Uterus (tissue), 4 donors: ENCODE data around the gene NUDT1. TPM values are rescaled to one million over a fixed set of nuclear protein-coding genes. Genes with fewer than 3 reads are reported as not detected.

Experiments used
- DNase-seq, 2 donors: peaks; one replicate each; pipeline ENCODE4 v3.0.0-alpha.2; 2019 to 2020
- H3K27ac ChIP-seq, 2 donors: fragments of 200-600 bp; sonication (generic); 1 replicate in 1 of 2; 2 replicates in 1 of 2; pipeline ENCODE4 v1.5.1; 2016 to 2018
- H3K27me3 ChIP-seq, 2 donors: fragments of 200-600 bp; sonication (generic); one replicate each; pipeline ENCODE4 v1.5.1; 2018 to 2019; ENCODE audit warnings: control low read depth in 1 of 2
- H3K36me3 ChIP-seq, 2 donors: fragments of 200-600 bp; sonication (generic); one replicate each; pipeline ENCODE4 v1.5.1; 2019; ENCODE audit warnings: control low read depth in 1 of 2
- H3K4me1 ChIP-seq, 2 donors: fragments of 200-600 bp; sonication (generic); one replicate each; pipeline ENCODE4 v1.5.1; 2018 to 2019; ENCODE audit warnings: control low read depth in 1 of 2
- H3K4me3 ChIP-seq, 2 donors: fragments of 200-600 bp; sonication (generic); 1 replicate in 1 of 2; 2 replicates in 1 of 2; pipeline ENCODE4 v1.5.1; 2018 to 2019; ENCODE audit warnings: mild to moderate bottlenecking in 1 of 2
- H3K9me3 ChIP-seq, 2 donors: fragments of 200-600 bp; sonication (generic); one replicate each; pipeline ENCODE4 v1.5.1; 2019; ENCODE audit warnings: control low read depth in 1 of 2
- POLR2A ChIP-seq, 2 donors: fragments of 450-650 bp; IDR thresholded peaks; one replicate each; pipeline ENCODE4 v1.6.1; 2016; ENCODE audit warnings: antibody characterized with exemption in 2 of 2, mild to moderate bottlenecking in 1 of 2, moderate library complexity in 1 of 2
- intact Hi-C: fragments of 100-400 bp; cut with DNase I; formaldehyde crosslinking; loops from one replicate; pipeline ENCODE4 v1.15.1; 2023; ENCODE audit warnings: low total_unique reads
- total RNA-seq, 4 donors: library from RNA; depleted of rRNA in 3 of 4; stranded (reverse); fragments of >200 nt in 3 of 4; gene quantifications; one replicate each; pipeline versions ENCODE4 v1.1.0 to v1.2.4, GENCODE V29; 2014 to 2023
- TF ChIP-seq, protein P1 (sequence below), 4 experiments: fragments of 200-600 bp in 2 of 4; fragments of 450-650 bp in 2 of 4; sonication (generic) in 2 of 4; IDR thresholded peaks; one replicate each; pipeline ENCODE4 v1.5.1; 2016 to 2019; ENCODE audit warnings: antibody characterized with exemption in 4 of 4, mild to moderate bottlenecking in 2 of 4, moderate library complexity in 1 of 4
- donor health status: DM: yes; HTN: yes; CAD: no.

NUDT1 gene
- total RNA-seq, 4 donors from 2014 or later = 2.4 to 13.1 (median 7.6) TPM; not detected in 1

DNA sequence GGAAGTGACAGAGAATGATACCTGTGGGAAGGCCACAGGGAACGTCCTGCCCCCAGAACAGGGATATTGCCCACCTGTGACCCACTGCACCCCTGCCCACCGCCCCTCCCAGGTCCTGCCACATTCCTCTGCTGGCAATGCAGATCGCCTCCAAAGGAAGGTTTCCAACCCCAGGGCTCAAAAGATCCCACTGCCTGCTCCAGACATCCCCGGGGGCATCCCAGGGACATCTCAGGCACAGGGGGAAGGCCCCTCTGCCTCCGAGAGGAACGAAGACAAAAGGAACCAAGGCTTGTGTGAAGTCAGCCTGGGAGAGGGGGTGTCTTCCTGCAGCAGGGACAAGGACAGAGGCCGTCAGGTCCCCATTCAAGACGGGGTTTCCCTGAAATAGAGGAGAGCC, 28.5 kb downstream of the NUDT1 start:
- H3K36me3 ChIP-seq = no peaks in the 10 kb centered on the region
- intact Hi-C loops = no loop called here
- DNase-seq = no peak
- H3K4me1 ChIP-seq = no peaks in the 10 kb centered on the region
- H3K4me3 ChIP-seq = no peak overlapping the region
- TF ChIP-seq, protein P1, sequence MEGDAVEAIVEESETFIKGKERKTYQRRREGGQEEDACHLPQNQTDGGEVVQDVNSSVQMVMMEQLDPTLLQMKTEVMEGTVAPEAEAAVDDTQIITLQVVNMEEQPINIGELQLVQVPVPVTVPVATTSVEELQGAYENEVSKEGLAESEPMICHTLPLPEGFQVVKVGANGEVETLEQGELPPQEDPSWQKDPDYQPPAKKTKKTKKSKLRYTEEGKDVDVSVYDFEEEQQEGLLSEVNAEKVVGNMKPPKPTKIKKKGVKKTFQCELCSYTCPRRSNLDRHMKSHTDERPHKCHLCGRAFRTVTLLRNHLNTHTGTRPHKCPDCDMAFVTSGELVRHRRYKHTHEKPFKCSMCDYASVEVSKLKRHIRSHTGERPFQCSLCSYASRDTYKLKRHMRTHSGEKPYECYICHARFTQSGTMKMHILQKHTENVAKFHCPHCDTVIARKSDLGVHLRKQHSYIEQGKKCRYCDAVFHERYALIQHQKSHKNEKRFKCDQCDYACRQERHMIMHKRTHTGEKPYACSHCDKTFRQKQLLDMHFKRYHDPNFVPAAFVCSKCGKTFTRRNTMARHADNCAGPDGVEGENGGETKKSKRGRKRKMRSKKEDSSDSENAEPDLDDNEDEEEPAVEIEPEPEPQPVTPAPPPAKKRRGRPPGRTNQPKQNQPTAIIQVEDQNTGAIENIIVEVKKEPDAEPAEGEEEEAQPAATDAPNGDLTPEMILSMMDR (IDR thresholded peaks at IDR 0.05) = no peak
- no peak for TF ChIP-seq POLR2A (IDR thresholded peaks at IDR 0.05)
- H3K27ac ChIP-seq = no peak overlapping the region
- H3K27me3 ChIP-seq = no peaks in the 10 kb centered on the region
- H3K9me3 ChIP-seq = no peaks in the 10 kb centered on the region

DNA sequence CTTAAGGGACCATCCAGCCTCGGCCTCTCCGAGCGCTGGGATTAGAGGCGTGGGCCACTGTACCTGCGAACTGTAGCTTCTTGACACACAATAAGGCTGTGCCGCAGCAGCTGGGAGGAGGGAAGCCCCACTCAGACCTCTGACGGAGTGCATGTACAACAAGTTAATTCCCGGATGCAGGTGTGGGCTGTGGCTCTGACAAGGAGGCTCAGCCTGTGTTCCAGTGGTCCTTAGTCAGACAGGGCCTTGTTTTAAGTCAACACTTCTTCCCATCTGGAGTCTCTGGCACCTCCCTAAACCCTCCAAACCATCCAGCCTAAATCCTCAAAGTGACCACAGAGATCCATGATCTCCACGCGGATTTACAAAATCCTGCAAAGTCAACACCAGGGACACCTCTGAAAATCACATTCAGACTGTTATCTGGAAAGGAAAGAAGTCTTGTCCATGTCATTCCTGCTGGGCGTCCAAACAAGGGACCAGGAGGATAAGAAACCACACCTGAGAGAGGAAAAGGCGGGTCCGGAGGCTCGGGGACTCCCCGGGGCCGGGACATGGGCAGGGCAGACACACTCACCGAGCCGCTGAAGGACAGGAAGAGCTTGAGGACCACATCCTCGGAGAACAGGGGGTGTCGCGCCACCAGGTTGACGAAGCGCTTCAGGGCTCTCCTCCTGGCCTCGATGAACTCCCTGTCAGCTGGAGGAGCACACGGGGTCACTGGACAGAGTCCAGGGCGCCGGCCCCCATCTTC, 29.4 kb downstream of the NUDT1 start:
- no peak for DNase-seq
- intact Hi-C loops = no loop called here
- H3K36me3 ChIP-seq = no peaks in the 10 kb centered on the region

DNA sequence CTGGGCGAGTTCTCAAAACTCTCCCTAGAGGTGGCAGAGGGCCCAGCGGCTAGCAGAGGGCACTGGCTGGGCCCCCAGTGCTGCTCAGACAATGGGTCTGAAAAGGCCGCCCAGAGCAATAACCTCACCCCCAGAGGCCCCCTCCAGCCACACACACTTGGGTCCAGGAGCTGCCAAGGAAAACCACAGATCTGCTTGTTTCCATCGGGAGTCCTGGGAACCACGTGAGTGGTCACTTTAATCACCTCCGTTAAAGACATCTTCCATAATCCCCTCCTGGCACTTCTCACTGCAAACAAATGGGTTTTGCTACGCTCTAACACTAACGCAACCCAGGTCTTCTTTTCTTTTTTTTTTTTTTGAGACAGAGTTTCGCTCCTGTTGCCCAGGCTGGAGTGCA, 30.0 kb downstream of the NUDT1 start:
- Histone ChIP-seq H3K27ac (no peak overlapping the region), H3K27me3 (no peaks in the 10 kb centered on the region), H3K4me1 (no peaks in the 10 kb centered on the region), H3K9me3 (no peaks in the 10 kb centered on the region), H3K4me3 (no peak overlapping the region), H3K36me3 (no peaks in the 10 kb centered on the region)
- intact Hi-C loops = no loop called here
- TF ChIP-seq, protein P1 (IDR thresholded peaks at IDR 0.05) = no peak
- no peak for DNase-seq

More for the DNA sequence above, 29.4 kb downstream of the NUDT1 start:
- no peak overlapping the region for H3K27ac ChIP-seq
- H3K9me3 ChIP-seq = no peaks in the 10 kb centered on the region
- TF ChIP-seq POLR2A (IDR thresholded peaks at IDR 0.05) = no peak
- TF ChIP-seq, protein P1 (IDR thresholded peaks at IDR 0.05) = no peak
- H3K27me3 ChIP-seq = no peaks in the 10 kb centered on the region
- H3K4me1 ChIP-seq = no peaks in the 10 kb centered on the region
- H3K4me3 ChIP-seq = no peak overlapping the region

DNA sequence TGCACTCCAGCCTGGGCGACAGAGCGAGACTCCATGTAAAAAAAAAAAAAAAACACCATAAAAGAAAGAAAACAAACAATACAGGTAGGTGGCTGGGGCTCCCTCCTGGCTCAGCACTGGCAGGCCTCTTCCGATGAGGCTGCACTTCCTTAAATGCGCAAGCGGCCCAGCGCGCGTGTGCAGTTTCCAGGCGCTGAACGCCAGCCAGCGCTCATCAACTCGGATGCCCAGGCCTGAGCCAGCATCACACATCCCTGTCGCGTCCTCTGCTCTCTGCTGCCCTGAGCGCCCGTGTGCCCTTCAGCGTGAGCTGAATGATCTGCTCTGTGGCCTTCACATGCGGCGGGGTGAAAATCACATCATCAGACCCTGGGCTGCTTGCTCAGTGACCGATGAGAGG, 31.8 kb downstream of the NUDT1 start:
- H3K27me3 ChIP-seq = no peaks in the 10 kb centered on the region
- no peaks in the 10 kb centered on the region for H3K4me1 ChIP-seq
- DNase-seq = no peak
- intact Hi-C loops = no loop called here
- no peak for TF ChIP-seq POLR2A (IDR thresholded peaks at IDR 0.05)
- TF ChIP-seq, protein P1 (IDR thresholded peaks at IDR 0.05) = no peak
- H3K4me3 ChIP-seq = no peak overlapping the region
- H3K9me3 ChIP-seq = no peaks in the 10 kb centered on the region
- no peaks in the 10 kb centered on the region for H3K36me3 ChIP-seq
- no peak overlapping the region for H3K27ac ChIP-seq

DNA sequence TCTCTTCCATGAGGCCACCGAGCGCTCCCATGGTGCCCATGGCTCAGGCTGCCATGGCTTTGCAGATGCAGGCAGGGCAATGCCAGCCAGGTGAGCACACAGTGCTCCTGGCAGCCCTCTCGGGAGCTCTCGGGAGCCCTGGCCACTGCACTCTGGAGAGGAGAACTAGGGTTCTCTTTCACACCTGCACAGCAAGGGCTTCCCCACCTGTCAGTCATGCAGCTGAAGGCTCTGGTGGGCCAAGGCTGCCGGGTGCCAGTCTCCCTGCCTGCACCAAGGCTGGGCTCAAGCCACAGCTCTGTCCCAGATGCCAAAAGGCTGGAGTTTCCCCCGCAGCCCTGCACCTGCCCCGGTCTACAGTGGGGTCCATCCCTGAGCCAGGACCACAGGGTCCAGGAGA, 32.6 kb downstream of the NUDT1 start:
- no peaks in the 10 kb centered on the region for H3K4me1 ChIP-seq
- no peaks in the 10 kb centered on the region for H3K27me3 ChIP-seq
- no peaks in the 10 kb centered on the region for H3K9me3 ChIP-seq
- H3K36me3 ChIP-seq = no peaks in the 10 kb centered on the region
- TF ChIP-seq, protein P1 (IDR thresholded peaks at IDR 0.05) = no peak
- H3K4me3 ChIP-seq = no peak overlapping the region
- intact Hi-C loops = no loop called here
- DNase-seq = no peak
- no peak overlapping the region for H3K27ac ChIP-seq
